Measurements from ENCODE around the gene MGAT2.

- TF ChIP-seq POLR2A (IDR thresholded peaks at IDR 0.05) (no peak), CTCF (IDR thresholded peaks at IDR 0.05) (no peak)
These were observed 39.2 kb downstream of the MGAT2 start for GRCh38 chr14:49659526-49660455.
